HepG2 (cell line): Measurements from ENCODE around the gene TNFRSF1B. TPM values are rescaled to one million over a fixed set of nuclear protein-coding genes. Genes with fewer than 3 reads are reported as not detected.
"Not testable (repeated sequence)": the region's sequence is repeated elsewhere in the genome, so short reads cannot be mapped to it uniquely, and the experiment has no call there.

Experiments
- ATAC-seq: fragments of 200-7000 bp; cut with Tn5 transposase; 3 replicates; pipeline ENCODE4 v1.9.1; 2020; ENCODE audit warnings: mild to moderate bottlenecking, moderate library complexity
- BruUV-seq: library from RNA; stranded (reverse); fragments of 400-500 nt; replicated peaks from 2 replicates; lab custom pipeline; 2021; lab: Mats Ljungman, UMichigan
- CTCF ChIA-PET: fragments of 300-600 bp; formaldehyde crosslinking; extraction: SDS; loops from one replicate; lab custom pipeline; 2021; ENCODE audit warnings: low total read pairs, inconsistent platforms, low intra/inter-chr PET ratio; lab: Yijun Ruan, JAX
- POLR2A ChIA-PET: fragments of 350-600 bp; sonication (Branson Sonifier 250); formaldehyde crosslinking; loops from one replicate; lab custom pipeline; 2020; ENCODE audit warnings: antibody characterized with exemption, inconsistent platforms; lab: Yijun Ruan, JAX
- DNase-seq: peaks from one replicate; pipeline ENCODE4 v3.0.0-alpha.2; 2015; ENCODE audit warnings: low spot score
- FAIRE-seq: peaks from 3 replicates; lab custom pipeline; 2011; peaks lifted over from hg19 to GRCh38; lab: Jason Lieb, UNC
- H2AFZ ChIP-seq: one replicate; pipeline ENCODE4 v1.6.1; 2011; ENCODE audit warnings: low read length, inconsistent platforms
- H3K27ac ChIP-seq: fragments of 300-600 bp; 3 replicates; pipeline ENCODE4 v1.8.0; 2011; ENCODE audit warnings: mixed run types, mild to moderate bottlenecking, mixed read lengths, low read length, inconsistent platforms; ENCODE audit not compliant: insufficient read depth; ENCODE audit errors: extremely low read length
- H3K27me3 ChIP-seq, 2 experiments: fragments of 200-600 bp in 1 of 2; 2 replicates in 1 of 2; 3 replicates in 1 of 2; pipeline versions ENCODE4 v1.6.0 to v1.8.0; 2011; ENCODE audit warnings: low read length in 2 of 2, mild to moderate bottlenecking in 2 of 2, moderate library complexity in 2 of 2, inconsistent platforms in 1 of 2; ENCODE audit not compliant: insufficient read depth in 2 of 2, control insufficient read depth in 1 of 2
- H3K36me3 ChIP-seq, 2 experiments: fragments of 200-600 bp in 1 of 2; replicated peaks in 1 of 2; 2 replicates in 1 of 2; 3 replicates in 1 of 2; pipeline versions ENCODE4 v1.5.1 to v1.8.0; 2011; ENCODE audit warnings: low read length in 2 of 2, inconsistent platforms in 1 of 2; ENCODE audit not compliant: insufficient read depth in 2 of 2, control insufficient read depth in 1 of 2
- H3K4me1 ChIP-seq: 2 replicates; pipeline ENCODE4 v1.5.1; 2012; ENCODE audit warnings: low read length, inconsistent platforms; ENCODE audit not compliant: insufficient read depth
- H3K4me2 ChIP-seq: 2 replicates; pipeline ENCODE4 v1.6.0; 2011; ENCODE audit warnings: low read depth, low read length, inconsistent platforms
- H3K4me3 ChIP-seq, 3 experiments: fragments of 200-600 bp in 1 of 3; sonication (generic), shearing (Covaris generic) in 1 of 3; replicated peaks in 1 of 3; 2 replicates each; pipeline ENCODE4 v1.5.1; 2011 to 2016; ENCODE audit warnings: low read length in 3 of 3, inconsistent platforms in 2 of 3, low read depth in 2 of 3, mild to moderate bottlenecking in 2 of 3, control low read depth in 1 of 3, mixed read lengths in 1 of 3; ENCODE audit not compliant: insufficient read depth in 1 of 3
- H3K79me2 ChIP-seq: one replicate; pipeline ENCODE4 v1.6.1; 2011; ENCODE audit warnings: low read length, inconsistent platforms; ENCODE audit not compliant: insufficient read depth
- H3K9ac ChIP-seq: 2 replicates; pipeline ENCODE4 v1.6.0; 2011; ENCODE audit warnings: mild to moderate bottlenecking, low read depth, low read length, inconsistent platforms; ENCODE audit not compliant: insufficient read depth
- H3K9me3 ChIP-seq: 2 replicates; pipeline ENCODE4 v1.5.1; 2012; ENCODE audit warnings: mild to moderate bottlenecking, low read length
- H4K20me1 ChIP-seq: 2 replicates; pipeline ENCODE4 v1.6.0; 2011; ENCODE audit warnings: inconsistent platforms, mild to moderate bottlenecking, low read length, moderate library complexity; ENCODE audit not compliant: insufficient read depth
- CHD4 ChIP-seq: fragments of 200-600 bp; sonication (generic); IDR thresholded peaks from 2 replicates; pipeline ENCODE4 v1.7.0; 2017; ENCODE audit warnings: mild to moderate bottlenecking, low read length, borderline replicate concordance
- FOSL2 ChIP-seq: sonication (generic); formaldehyde crosslinking; IDR thresholded peaks from 2 replicates; pipeline ENCODE4 v1.4.0; 2020; ENCODE audit warnings: missing genetic modification reagents
- MED8 ChIP-seq: sonication (generic); formaldehyde crosslinking; IDR thresholded peaks from 2 replicates; pipeline ENCODE4 v1.8.1; 2023; ENCODE audit warnings: mild to moderate bottlenecking, missing genetic modification reagents; ENCODE audit not compliant: insufficient replicate concordance
- WGBS: methylation state at CpG from one replicate; pipeline ENCODE4 v1.1.6; 2017; ENCODE audit warnings: low lambda C conversion rate; 5-methylcytosine and 5-hydroxymethylcytosine counted together
- in situ Hi-C: cut with HindIII; loops from 2 replicates; pipeline ENCODE4 v1.10.0; 2017; ENCODE audit warnings: low pct_unique_long_range_greater_than_20kb; ENCODE audit not compliant: extremely low pct_ligation_motif_present
- intact Hi-C: fragments of 100-400 bp; cut with micrococcal nuclease; formaldehyde crosslinking; loops from one replicate; pipeline ENCODE4 v1.10.0; 2022; ENCODE audit not compliant: unreplicated experiment
- polyA plus RNA-seq, 8 experiments: library from polyadenylated mRNA; depleted of rRNA in 3 of 8; stranded (reverse) in 7 of 8; unstranded in 1 of 8; fragments of >200 nt; fragmentation: Illumina TruSeq in 4 of 8; extraction: Trizol in 4 of 8; gene quantifications; 2 replicates each; pipeline versions ENCODE4 v1.2.1 to v1.2.3, GENCODE V29; 2011 to 2016; ENCODE audit warnings: low read depth in 4 of 8, missing spikeins in 1 of 8, mixed read lengths in 1 of 8; ENCODE audit not compliant: insufficient read depth in 1 of 8
- total RNA-seq, 5 experiments: library from RNA; depleted of rRNA; stranded (reverse); fragments of >200 nt; fragmentation: Illumina TruSeq; extraction: Trizol; gene quantifications; 2 replicates each; pipeline ENCODE4 v1.2.3, GENCODE V29; 2016; ENCODE audit warnings: low read depth in 1 of 5
- TF ChIP-seq, protein P1 (sequence below): IDR thresholded peaks from 2 replicates; pipeline ENCODE4 v1.6.1; 2012; ENCODE audit warnings: low read depth, low read length, improper control_type of control experiment

The TNFRSF1B gene
- total and polyA plus RNA-seq, 2 of the 13 experiments (the other 11 are each of a cell fraction or from before 2014, with no cell fraction given), result 0.04 to 0.11 TPM

DNA sequence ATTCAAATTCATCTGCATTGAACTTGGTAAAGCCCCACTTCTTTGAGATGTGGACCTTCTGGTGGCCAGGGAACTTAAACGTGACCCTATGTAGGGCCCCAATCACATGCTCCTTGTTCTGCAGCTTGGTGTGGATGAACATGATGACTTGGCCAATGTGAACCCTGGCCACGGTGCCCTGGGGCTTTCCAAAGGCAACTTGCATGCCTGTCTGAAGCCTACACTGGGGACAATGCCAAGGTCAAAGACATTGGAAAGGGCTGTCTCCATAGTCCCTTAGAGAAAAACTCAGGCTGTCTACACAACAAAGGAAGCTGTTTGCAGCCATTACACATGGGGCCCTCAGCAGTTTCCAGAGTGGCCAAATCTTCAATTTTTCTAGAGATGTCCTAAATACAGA is 54.1 kb downstream of the TNFRSF1B start:
- TF ChIP-seq, protein P1, sequence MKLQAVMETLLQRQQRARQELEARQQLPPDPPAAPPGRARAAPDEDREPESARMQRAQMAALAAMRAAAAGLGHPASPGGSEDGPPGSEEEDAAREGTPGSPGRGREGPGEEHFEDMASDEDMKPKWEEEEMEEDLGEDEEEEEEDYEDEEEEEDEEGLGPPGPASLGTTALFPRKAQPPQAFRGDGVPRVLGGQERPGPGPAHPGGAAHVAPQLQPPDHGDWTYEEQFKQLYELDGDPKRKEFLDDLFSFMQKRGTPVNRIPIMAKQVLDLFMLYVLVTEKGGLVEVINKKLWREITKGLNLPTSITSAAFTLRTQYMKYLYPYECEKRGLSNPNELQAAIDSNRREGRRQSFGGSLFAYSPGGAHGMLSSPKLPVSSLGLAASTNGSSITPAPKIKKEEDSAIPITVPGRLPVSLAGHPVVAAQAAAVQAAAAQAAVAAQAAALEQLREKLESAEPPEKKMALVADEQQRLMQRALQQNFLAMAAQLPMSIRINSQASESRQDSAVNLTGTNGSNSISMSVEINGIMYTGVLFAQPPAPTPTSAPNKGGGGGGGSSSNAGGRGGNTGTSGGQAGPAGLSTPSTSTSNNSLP, result no peak
- TF ChIP-seq FOSL2 (CRISPR knock-in tag) (no peak), CHD4 (no peak), MED8 (no peak)
- TF ChIP-seq, all 625 proteins: peak for 0
- Histone ChIP-seq H3K9me3 (peaks cover 7% of the 10 kb centered on the region; the same call in 1 of the 2 replicates), H3K79me2 (no peaks in the 10 kb centered on the region), H2AFZ (no peak overlapping the region), H3K36me3 (no peaks in the 10 kb centered on the region), H4K20me1 (no peaks in the 10 kb centered on the region), H3K27me3 (no peaks in the 10 kb centered on the region; a peak in 1 of 5 replicates), H3K4me1 (peaks cover 8% of the 10 kb centered on the region; the same call in 1 of the 2 replicates), H3K4me3 (no peak overlapping the region), H3K9ac (no peak overlapping the region), H3K4me2 (no peak overlapping the region), H3K27ac (no peak overlapping the region)
- ATAC-seq, result no peak
- intact Hi-C loops (no loop called here), in situ Hi-C loops (no loop called here)
- no TSS peak for BruUV-seq
- no peak for DNase-seq
- WGBS, result 21% methylated on average over 2 of the region's 2 CpGs
- ChIA-PET CTCF (no interaction called here), POLR2A (no interaction called here)
- no peak for FAIRE-seq

- POLR2A ChIA-PET, CTCF ChIA-PET: not testable (repeated sequence)
Observed at GRCh38 chr1:12222700-12223099, 55.9 kb downstream of the TNFRSF1B start.

GRCh38 chr1:12224092-12224491 is 57.3 kb downstream of the TNFRSF1B start:
- POLR2A ChIA-PET, BruUV-seq, ATAC-seq, H3K4me3 ChIP-seq, H3K27ac ChIP-seq, H3K4me2 ChIP-seq, H3K36me3 ChIP-seq, H3K9ac ChIP-seq, intact Hi-C loops, in situ Hi-C loops, FAIRE-seq, CTCF ChIA-PET, H3K9me3 ChIP-seq, H4K20me1 ChIP-seq, DNase-seq, H3K27me3 ChIP-seq, H2AFZ ChIP-seq, H3K79me2 ChIP-seq: not testable (repeated sequence)
- peaks cover 13% of the 10 kb centered on the region; the same call in 1 of the 2 replicates for H3K4me1 ChIP-seq
- 41% methylated on average over 5 of the region's 6 CpGs for WGBS

More at GRCh38 chr1:12222700-12223099, 55.9 kb downstream of the TNFRSF1B start:
- H3K9me3 ChIP-seq, H3K79me2 ChIP-seq, DNase-seq, H4K20me1 ChIP-seq, H2AFZ ChIP-seq, FAIRE-seq, H3K4me3 ChIP-seq, BruUV-seq, H3K9ac ChIP-seq, H3K4me2 ChIP-seq, intact Hi-C loops, H3K36me3 ChIP-seq, H3K27me3 ChIP-seq, in situ Hi-C loops, H3K27ac ChIP-seq, ATAC-seq: not testable (repeated sequence)
- 100% methylated on average over 1 of the region's 1 CpG for WGBS
- peaks cover 17% of the 10 kb centered on the region; the same call in 1 of the 2 replicates for H3K4me1 ChIP-seq
